Endothelial cell of umbilical vein (primary cell): Measurements from ENCODE around the gene ADIPOR1. TPM values are rescaled to one million over a fixed set of nuclear protein-coding genes. Genes with fewer than 3 reads are reported as not detected.

ENCODE experiments used
- BruUV-seq: library from RNA; stranded (reverse); fragments of 400-500 nt; replicated peaks from 2 replicates; lab custom pipeline; 2021; lab: Mats Ljungman, UMichigan
- CTCF ChIA-PET: fragments of 300-600, 350-600 bp; sonication (Branson Sonifier 250); formaldehyde crosslinking; loops from one replicate; lab custom pipeline; 2021; ENCODE audit warnings: antibody characterized with exemption, inconsistent platforms; lab: Charles Lee
- POLR2A ChIA-PET: fragments of 300-600, 350-600 bp; sonication (Branson Sonifier 250); formaldehyde crosslinking; loops from one replicate; lab custom pipeline; 2021; ENCODE audit warnings: antibody characterized with exemption, inconsistent platforms; lab: Charles Lee
- DNase-seq: peaks from one replicate; pipeline ENCODE4 v3.0.0-alpha.2; 2011; ENCODE audit warnings: low read depth, low spot score
- FAIRE-seq: peaks from 2 replicates; lab custom pipeline; 2011; peaks lifted over from hg19 to GRCh38; lab: Jason Lieb, UNC
- H2AFZ ChIP-seq: 2 replicates; pipeline ENCODE4 v1.6.0; 2012; ENCODE audit warnings: low read depth, low read length, control low read depth, inconsistent platforms
- H3K27ac ChIP-seq: 2 replicates; pipeline ENCODE4 v1.5.1; 2011; ENCODE audit warnings: low read depth, mild to moderate bottlenecking, control low read depth, low read length, moderate library complexity; ENCODE audit not compliant: insufficient read depth
- H3K27me3 ChIP-seq, 2 experiments: 2 replicates each; pipeline versions ENCODE4 v1.6.0 to v1.6.1; 2011; ENCODE audit warnings: low read length in 2 of 2, mixed read lengths in 1 of 2; ENCODE audit not compliant: control insufficient read depth in 2 of 2, insufficient read depth in 2 of 2
- H3K36me3 ChIP-seq, 2 experiments: 2 replicates in 1 of 2; 3 replicates in 1 of 2; pipeline ENCODE4 v1.5.1; 2011; ENCODE audit warnings: low read length in 2 of 2, mild to moderate bottlenecking in 1 of 2, moderate library complexity in 1 of 2; ENCODE audit not compliant: control insufficient read depth in 2 of 2, insufficient read depth in 2 of 2; ENCODE audit errors: extremely low read depth in 1 of 2
- H3K4me1 ChIP-seq: 3 replicates; pipeline ENCODE4 v1.5.1; 2011; ENCODE audit warnings: mild to moderate bottlenecking, low read length; ENCODE audit not compliant: control insufficient read depth, insufficient read depth; ENCODE audit errors: extremely low read depth
- H3K4me2 ChIP-seq: 2 replicates; pipeline ENCODE4 v1.6.1; 2011; ENCODE audit warnings: low read length, control low read depth, mixed read lengths; ENCODE audit not compliant: insufficient read depth
- H3K4me3 ChIP-seq, 3 experiments: fragments of 200-600 bp in 1 of 3; sonication (generic), shearing (Covaris generic) in 1 of 3; replicated peaks in 1 of 3; 2 replicates each; pipeline ENCODE4 v1.5.1; 2011 to 2016; ENCODE audit warnings: control low read depth in 3 of 3, low read length in 3 of 3, mild to moderate bottlenecking in 2 of 3, inconsistent platforms in 1 of 3, low read depth in 1 of 3, moderate library complexity in 1 of 3; ENCODE audit not compliant: insufficient read depth in 1 of 3
- H3K79me2 ChIP-seq: 2 replicates; pipeline ENCODE4 v1.6.0; 2012; ENCODE audit warnings: low read length, inconsistent platforms; ENCODE audit not compliant: control insufficient read depth, insufficient read depth
- H3K9ac ChIP-seq: replicated peaks from 2 replicates; pipeline ENCODE3; 2011; ENCODE audit warnings: low read length, control low read depth; ENCODE audit not compliant: insufficient read depth; ENCODE audit errors: extremely low read depth
- H3K9me1 ChIP-seq: replicated peaks from 3 replicates; pipeline ENCODE4 v1.6.0; 2011; ENCODE audit warnings: mild to moderate bottlenecking, low read length; ENCODE audit not compliant: control insufficient read depth, insufficient read depth; ENCODE audit errors: extremely low read depth
- H3K9me3 ChIP-seq: replicated peaks from 2 replicates; pipeline ENCODE4 v1.5.1; 2012; ENCODE audit warnings: low read length, inconsistent platforms; ENCODE audit not compliant: control insufficient read depth, insufficient read depth
- H4K20me1 ChIP-seq: replicated peaks from 2 replicates; pipeline ENCODE3; 2011; ENCODE audit warnings: mild to moderate bottlenecking, low read length; ENCODE audit not compliant: control insufficient read depth, insufficient read depth; ENCODE audit errors: extremely low read depth
- FOS ChIP-seq: IDR thresholded peaks from 2 replicates; pipeline ENCODE4 v1.6.1; 2011; ENCODE audit warnings: mild to moderate bottlenecking, low read length, moderate library complexity, borderline replicate concordance; ENCODE audit not compliant: insufficient read depth
- GATA2 ChIP-seq: IDR thresholded peaks from 2 replicates; pipeline ENCODE4 v1.7.0; 2011; ENCODE audit warnings: low read depth, mild to moderate bottlenecking, moderate library complexity, mixed read lengths, low read length; ENCODE audit not compliant: insufficient read length, insufficient read depth
- MAX ChIP-seq: IDR thresholded peaks from 2 replicates; pipeline ENCODE4 v1.6.1; 2011; ENCODE audit not compliant: insufficient read depth, insufficient read length
- MYC ChIP-seq: IDR thresholded peaks from one replicate; pipeline ENCODE4 v1.6.1; 2011; ENCODE audit warnings: mild to moderate bottlenecking, low read depth, low read length
- dilution Hi-C: fragments of 300-500 bp; cut with MboI; formaldehyde crosslinking; loops from one replicate; pipeline ENCODE4 v1.15.0; 2019; ENCODE audit warnings: low sequenced_read_pairs; ENCODE audit not compliant: extremely low pct_ligation_motif_present
- intact Hi-C: fragments of 100-400 bp; cut with micrococcal nuclease; formaldehyde crosslinking; loops from one replicate; pipeline ENCODE4 v1.10.0; 2022
- polyA plus RNA-seq, 4 experiments: library from polyadenylated mRNA; depleted of rRNA in 3 of 4; stranded (reverse) in 3 of 4; unstranded in 1 of 4; fragments of >200 nt; gene quantifications; 2 replicates each; pipeline versions ENCODE4 v1.2.1 to v1.2.3, GENCODE V29; 2011 to 2012; ENCODE audit warnings: missing spikeins in 1 of 4
- total RNA-seq: library from RNA; stranded (reverse); gene quantifications from 2 replicates; pipeline ENCODE4 v1.2.3, GENCODE V29; 2021

The ADIPOR1 gene
- total and polyA plus RNA-seq, 2 donors (not counting 3 experiments of a cell fraction or from before 2014, with no cell fraction given) = 67.2 to 135 TPM

DNA sequence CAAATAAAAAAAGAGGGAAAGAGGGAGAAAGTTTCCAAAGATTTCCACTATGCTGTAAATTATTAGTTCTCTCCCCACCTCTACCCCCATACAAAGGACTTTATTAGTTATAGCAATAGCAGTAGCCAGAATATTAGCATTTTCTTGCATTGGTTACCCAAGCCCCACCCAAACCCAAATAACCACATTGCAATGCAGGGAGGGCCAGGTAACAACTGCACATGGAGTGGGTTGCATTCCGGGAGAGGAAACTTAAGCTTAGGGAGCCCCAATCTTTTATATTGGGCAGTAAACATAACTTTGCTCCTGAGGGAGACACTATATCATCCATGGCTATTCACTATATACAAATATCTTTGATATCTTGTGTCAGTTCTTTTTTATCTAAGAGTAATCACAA lies 6.0 kb downstream of the ADIPOR1 start:
- POLR2A ChIA-PET = no interaction called here
- no peak overlapping the region for H3K27ac ChIP-seq
- no peak overlapping the region for H3K4me2 ChIP-seq
- CTCF ChIA-PET = interaction anchor here (1.1 to 2.4 kb wide), 4 partner anchors 10 to 47 kb away, joined by 3 to 10 read pairs (median 6); no protein-coding TSS in a partner anchor
- no peak for TF ChIP-seq MAX
- TF ChIP-seq MYC = no peak
- no peak for TF ChIP-seq FOS
- no TSS peak for BruUV-seq
- H2AFZ ChIP-seq = no peak overlapping the region
- no peaks in the 10 kb centered on the region for H3K9me1 ChIP-seq
- FAIRE-seq (no peak), DNase-seq (no peak)
- H3K9ac ChIP-seq = no peak overlapping the region
- peaks cover 53% of the 10 kb centered on the region for H3K79me2 ChIP-seq
- intact Hi-C loops = no loop called here
- peaks cover 24% of the 10 kb centered on the region for H3K4me1 ChIP-seq
- H3K9me3 ChIP-seq = no peaks in the 10 kb centered on the region
- H4K20me1 ChIP-seq = peaks cover 18% of the 10 kb centered on the region
- dilution Hi-C loops = no loop called here
- no peak overlapping the region for H3K4me3 ChIP-seq
- peaks cover 0 to 17% of the 10 kb centered on the region in 2 experiments for H3K36me3 ChIP-seq
- H3K27me3 ChIP-seq = no peaks in the 10 kb centered on the region

GRCh38 chr1:202951437-202951836 lies 6.7 kb downstream of the ADIPOR1 start:
- POLR2A ChIA-PET = no interaction called here
- H3K9me3 ChIP-seq = no peaks in the 10 kb centered on the region
- intact Hi-C loops = no loop called here
- H3K4me3 ChIP-seq = no peak overlapping the region
- no peak for TF ChIP-seq GATA2
- no peak for TF ChIP-seq MAX
- DNase-seq (no peak), FAIRE-seq (no peak)
- no TSS peak for BruUV-seq
- no peaks in the 10 kb centered on the region for H3K9me1 ChIP-seq
- peaks cover 0 to 18% of the 10 kb centered on the region in 2 experiments for H3K36me3 ChIP-seq
- H2AFZ ChIP-seq = no peak overlapping the region
- H3K4me2 ChIP-seq = no peak overlapping the region
- peaks cover 15% of the 10 kb centered on the region for H4K20me1 ChIP-seq
- dilution Hi-C loops = no loop called here
- no peak overlapping the region for H3K27ac ChIP-seq
- H3K4me1 ChIP-seq = peaks cover 18% of the 10 kb centered on the region
- peaks cover 47% of the 10 kb centered on the region for H3K79me2 ChIP-seq
- H3K27me3 ChIP-seq = no peaks in the 10 kb centered on the region
- H3K9ac ChIP-seq = no peak overlapping the region
- CTCF ChIA-PET = interaction anchor here (2.4 kb wide), 1 partner anchor 48 kb away, joined by 7 read pairs; no protein-coding TSS in a partner anchor
